SK-N-SH treated with all-trans-retinoic acid at 6 μM for 48 hours (cell line): ENCODE data around the gene TCP11L2.

Source experiments
- ARNTL ChIP-seq: fragments of 450-650 bp; formaldehyde crosslinking; IDR thresholded peaks from 2 replicates; pipeline ENCODE4 v1.5.0; 2020; ENCODE audit warnings: low read depth, mild to moderate bottlenecking, moderate library complexity, borderline replicate concordance
- OSR1 ChIP-seq: fragments of 250-450 bp; sonication (Bioruptor Pico); IDR thresholded peaks from 2 replicates; pipeline ENCODE4 v1.8.0; 2022; ENCODE audit warnings: moderate library complexity, mild to moderate bottlenecking, inconsistent platforms
- ZC3H10 ChIP-seq: fragments of 250-450 bp; sonication (Bioruptor Pico); IDR thresholded peaks from 2 replicates; pipeline ENCODE4 v1.5.1; 2021; ENCODE audit warnings: mild to moderate bottlenecking, moderate library complexity

The TCP11L2 gene

GRCh38 chr12:106392759-106393158, 90.2 kb downstream of the TCP11L2 start (continued):
- no peak for TF ChIP-seq OSR1 (CRISPR knock-in tag)
- TF ChIP-seq ZC3H10: no peak
- TF ChIP-seq ARNTL (CRISPR knock-in tag): no peak
